B cell (primary cell): ENCODE data around the gene KRTAP13-1. TPM values are rescaled to one million over a fixed set of nuclear protein-coding genes. Genes with fewer than 3 reads are reported as not detected.
A peak's percentile ranks its signal among the peaks of the same experiment; 100 is the strongest.

ENCODE experiments used
- ATAC-seq: fragments of 200-7000 bp; cut with Tn5 transposase; one replicate; pipeline ENCODE4 v1.10.0; 2021; ENCODE audit warnings: low read depth, mild to moderate bottlenecking, moderate number of reproducible peaks, moderate library complexity
- CTCF ChIA-PET: fragments of 350-600 bp; sonication (Branson Sonifier 250); formaldehyde crosslinking; loops from one replicate; lab custom pipeline; 2021; ENCODE audit warnings: antibody characterized with exemption, inconsistent platforms; lab: Charles Lee
- POLR2A ChIA-PET: fragments of 350-600 bp; sonication (Branson Sonifier 250); formaldehyde crosslinking; loops from one replicate; lab custom pipeline; 2021; ENCODE audit warnings: antibody characterized with exemption; lab: Charles Lee
- DNase-seq: peaks from one replicate; pipeline ENCODE4 v3.0.0; 2013
- H2AFZ ChIP-seq: 2 replicates; pipeline ENCODE4 v1.6.1; 2012; ENCODE audit warnings: mild to moderate bottlenecking, low read depth, low read length; ENCODE audit not compliant: insufficient read depth, poor library complexity, severe bottlenecking
- H3K27ac ChIP-seq, 2 donors: 1 replicate in 1 of 2; 2 replicates in 1 of 2; pipeline ENCODE4 v1.5.1; 2012 to 2013; ENCODE audit warnings: low read length in 2 of 2, mild to moderate bottlenecking in 2 of 2, moderate library complexity in 1 of 2
- H3K27me3 ChIP-seq, 4 experiments: fragments of 200-600 bp in 1 of 4; sonication (generic) in 1 of 4; replicated peaks in 1 of 4; 1 replicate in 2 of 4; 2 replicates in 2 of 4; pipeline versions ENCODE4 v1.6.1 to v1.7.0; 2013 to 2016; ENCODE audit warnings: low read length in 3 of 4, mild to moderate bottlenecking in 2 of 4, mixed read lengths in 1 of 4, moderate library complexity in 1 of 4; ENCODE audit not compliant: insufficient read depth in 4 of 4, control insufficient read depth in 3 of 4; ENCODE audit errors: control extremely low read depth in 1 of 4
- H3K36me3 ChIP-seq, 2 experiments: replicated peaks in 1 of 2; 1 replicate in 1 of 2; 2 replicates in 1 of 2; pipeline versions ENCODE4 v1.6.1 to v1.7.1; 2013; ENCODE audit warnings: low read length in 1 of 2; ENCODE audit not compliant: insufficient read depth in 2 of 2, control insufficient read depth in 1 of 2; ENCODE audit errors: control extremely low read depth in 1 of 2, extremely low read depth in 1 of 2
- H3K4me1 ChIP-seq, 2 donors: fragments of 200-600 bp in 1 of 2; sonication (generic) in 1 of 2; 1 replicate in 1 of 2; 2 replicates in 1 of 2; pipeline versions ENCODE4 v1.5.1 to v1.6.1; 2013 to 2017; ENCODE audit warnings: low read length in 2 of 2; ENCODE audit not compliant: control insufficient read depth in 2 of 2, insufficient read depth in 2 of 2
- H3K4me2 ChIP-seq: replicated peaks from 2 replicates; pipeline ENCODE3; 2012; ENCODE audit warnings: mild to moderate bottlenecking, low read depth, low read length; ENCODE audit not compliant: poor library complexity, severe bottlenecking
- H3K4me3 ChIP-seq, 5 experiments: fragments of 200-600 bp in 1 of 5; sonication (generic) in 1 of 5; 1 replicate in 3 of 5; 2 replicates in 2 of 5; pipeline versions ENCODE4 v1.5.1 to v1.7.0; 2011 to 2016; ENCODE audit warnings: low read length in 4 of 5, mild to moderate bottlenecking in 4 of 5, low read depth in 2 of 5, control low read depth in 1 of 5, moderate library complexity in 1 of 5; ENCODE audit not compliant: insufficient read depth in 1 of 5; ENCODE audit errors: control extremely low read depth in 1 of 5, extremely low read depth in 1 of 5
- H3K79me2 ChIP-seq: fragments of 200-600 bp; sonication (generic); one replicate; pipeline ENCODE4 v1.6.0; 2016; ENCODE audit warnings: low read length; ENCODE audit not compliant: control insufficient read depth, insufficient read depth
- H3K9ac ChIP-seq: fragments of 200-600 bp; sonication (generic); 2 replicates; pipeline ENCODE4 v1.6.1; 2017; ENCODE audit warnings: mild to moderate bottlenecking, low read length, moderate library complexity
- H3K9me3 ChIP-seq, 3 donors: one replicate each; pipeline versions ENCODE4 v1.6.1 to v1.7.1; 2013; ENCODE audit warnings: low read length in 2 of 3; ENCODE audit not compliant: control insufficient read depth in 2 of 3, insufficient read depth in 1 of 3; ENCODE audit errors: control extremely low read depth in 1 of 3
- H4K20me1 ChIP-seq: 2 replicates; pipeline ENCODE4 v1.6.0; 2012; ENCODE audit warnings: mild to moderate bottlenecking, low read length; ENCODE audit not compliant: insufficient read depth, control insufficient read depth, poor library complexity, severe bottlenecking
- H3K27ac Mint-ChIP-seq: one replicate; pipeline ENCODE4 v1.8.0; 2021; ENCODE audit warnings: mixed read lengths
- H3K27me3 Mint-ChIP-seq: one replicate; pipeline ENCODE4 v1.8.0; 2021; ENCODE audit warnings: mixed read lengths
- H3K4me1 Mint-ChIP-seq: one replicate; pipeline ENCODE4 v1.8.0; 2021; ENCODE audit warnings: mixed read lengths
- H3K4me3 Mint-ChIP-seq: one replicate; pipeline ENCODE4 v1.8.0; 2021; ENCODE audit warnings: mixed read lengths
- H3K9me3 Mint-ChIP-seq: one replicate; pipeline ENCODE4 v1.8.0; 2022; ENCODE audit warnings: mixed read lengths; ENCODE audit not compliant: insufficient read depth
- CTCF ChIP-seq: fragments of 200-600 bp; IDR thresholded peaks from one replicate; pipeline ENCODE4 v1.8.0; 2022; ENCODE audit warnings: antibody characterized with exemption, mild to moderate bottlenecking
- EZH2 ChIP-seq: IDR thresholded peaks from 2 replicates; pipeline ENCODE4 v1.6.1; 2012; ENCODE audit warnings: borderline replicate concordance, low read depth, mild to moderate bottlenecking, moderate library complexity, low read length; ENCODE audit not compliant: insufficient read depth, poor library complexity, severe bottlenecking
- WGBS: methylation state at CpG from one replicate; pipeline ENCODE4 v1.1.5; 2013; ENCODE audit warnings: missing lambda C conversion rate; ENCODE audit not compliant: insufficient coverage; 5-methylcytosine and 5-hydroxymethylcytosine counted together
- intact Hi-C: fragments of 100-400 bp; cut with micrococcal nuclease; formaldehyde crosslinking; loops from one replicate; pipeline ENCODE4 v1.10.0; 2022
- polyA plus RNA-seq: library from polyadenylated mRNA; depleted of rRNA; stranded (reverse); fragments of >200 nt; gene quantifications from 2 replicates; pipeline ENCODE4 v1.2.3, GENCODE V29; 2012
- total RNA-seq, 2 donors: library from RNA; stranded (reverse); fragments of 120-200 nt in 1 of 2; gene quantifications; 1 replicate in 1 of 2; 2 replicates in 1 of 2; pipeline versions ENCODE4 v1.2.3 to v1.2.4, GENCODE V29; 2013 to 2022

KRTAP13-1 gene
- total and polyA plus RNA-seq, 2 donors (not counting 1 experiment from before 2014, with no cell fraction given): not detected

GRCh38 chr21:30434033-30434631 is 38.3 kb downstream of the KRTAP13-1 start:
- H3K79me2 ChIP-seq: no peaks in the 10 kb centered on the region
- CTCF ChIA-PET: no interaction called here
- H3K9ac ChIP-seq: no peak overlapping the region
- no peak overlapping the region for H3K4me3 ChIP-seq
- no peaks in the 10 kb centered on the region for H3K27me3 Mint-ChIP-seq
- no peaks in the 10 kb centered on the region for H3K27me3 ChIP-seq
- TF ChIP-seq CTCF: peak; percentile 16
- no peak for TF ChIP-seq EZH2
- no peaks in the 10 kb centered on the region for H3K4me1 ChIP-seq
- H3K9me3 ChIP-seq: peaks cover 0 to 7% (median 0%) of the 10 kb centered on the region in 3 donors
- H3K4me3 Mint-ChIP-seq: no peak overlapping the region
- peaks cover 2% of the 10 kb centered on the region for H3K9me3 Mint-ChIP-seq
- ATAC-seq (no peak), DNase-seq (no peak)
- no peaks in the 10 kb centered on the region for H4K20me1 ChIP-seq
- no peak overlapping the region for H3K4me2 ChIP-seq
- intact Hi-C loops: no loop called here
- WGBS: 25% methylated on average over 3 of the region's 10 CpGs
- H3K4me1 Mint-ChIP-seq: no peaks in the 10 kb centered on the region
- POLR2A ChIA-PET: no interaction called here
- H3K27ac ChIP-seq: no peak overlapping the region
- H3K27ac Mint-ChIP-seq: no peak overlapping the region
- H3K36me3 ChIP-seq: no peaks in the 10 kb centered on the region
- H2AFZ ChIP-seq: no peak overlapping the region

GRCh38 chr21:30437010-30437565 is 41.3 kb downstream of the KRTAP13-1 start:
- no CpG with 5 or more reads among the region's 3 CpGs for WGBS
- Histone ChIP-seq H3K4me3 (no peak overlapping the region), H3K36me3 (no peaks in the 10 kb centered on the region), H3K4me1 (no peaks in the 10 kb centered on the region), H3K27me3 (no peaks in the 10 kb centered on the region), H3K4me2 (no peak overlapping the region), H3K27ac (no peak overlapping the region), H2AFZ (no peak overlapping the region), H4K20me1 (no peaks in the 10 kb centered on the region), H3K9me3 (peaks cover 0 to 3% (median 0%) of the 10 kb centered on the region in 3 donors), H3K9ac (no peak overlapping the region), H3K79me2 (no peaks in the 10 kb centered on the region)
- Mint-ChIP-seq H3K4me3 (no peak overlapping the region), H3K9me3 (no peaks in the 10 kb centered on the region), H3K4me1 (no peaks in the 10 kb centered on the region), H3K27me3 (no peaks in the 10 kb centered on the region), H3K27ac (no peak overlapping the region)
- no peak for TF ChIP-seq CTCF
- no peak for TF ChIP-seq EZH2
- POLR2A ChIA-PET: no interaction called here
- ATAC-seq (no peak), DNase-seq (no peak)
- intact Hi-C loops: no loop called here
- CTCF ChIA-PET: no interaction called here
